CD14-positive monocyte (primary cell): Measurements from ENCODE around the gene GFM1. TPM values are rescaled to one million over a fixed set of nuclear protein-coding genes. Genes with fewer than 3 reads are reported as not detected.

ENCODE experiments used
- DNase-seq, 3 donors: peaks; one replicate each; pipeline ENCODE4 v3.0.0-alpha.2; 2011 to 2022
- H2AFZ ChIP-seq: 2 replicates; pipeline ENCODE4 v1.6.0; 2012; ENCODE audit warnings: mild to moderate bottlenecking, low read depth, low read length, inconsistent platforms; ENCODE audit not compliant: insufficient read depth, poor library complexity, severe bottlenecking
- H3K27ac ChIP-seq, 2 donors: 1 replicate in 1 of 2; 2 replicates in 1 of 2; pipeline ENCODE4 v1.5.1; 2012 to 2013; ENCODE audit warnings: low read length in 2 of 2, control low read depth in 1 of 2, inconsistent platforms in 1 of 2, low read depth in 1 of 2, mild to moderate bottlenecking in 1 of 2
- H3K27me3 ChIP-seq, 2 donors: one replicate each; pipeline versions ENCODE4 v1.6.0 to v1.6.1; 2011 to 2013; ENCODE audit warnings: low read length in 2 of 2; ENCODE audit not compliant: control insufficient read depth in 2 of 2, insufficient read depth in 2 of 2
- H3K36me3 ChIP-seq, 2 donors: replicated peaks in 1 of 2; 1 replicate in 1 of 2; 2 replicates in 1 of 2; pipeline versions ENCODE4 v1.5.1 to v1.6.1; 2012 to 2013; ENCODE audit warnings: low read length in 2 of 2, control low read depth in 1 of 2, inconsistent platforms in 1 of 2, mild to moderate bottlenecking in 1 of 2; ENCODE audit not compliant: insufficient read depth in 2 of 2, control insufficient read depth in 1 of 2
- H3K4me1 ChIP-seq, 2 donors: 1 replicate in 1 of 2; 2 replicates in 1 of 2; pipeline versions ENCODE4 v1.5.1 to v1.6.1; 2012 to 2013; ENCODE audit warnings: low read length in 2 of 2, control low read depth in 1 of 2, inconsistent platforms in 1 of 2, mild to moderate bottlenecking in 1 of 2, moderate library complexity in 1 of 2; ENCODE audit not compliant: insufficient read depth in 2 of 2, control insufficient read depth in 1 of 2
- H3K4me2 ChIP-seq: replicated peaks from 2 replicates; pipeline ENCODE3; 2012; ENCODE audit warnings: low read length, moderate library complexity, mild to moderate bottlenecking; ENCODE audit not compliant: poor library complexity, severe bottlenecking; ENCODE audit errors: extremely low read depth
- H3K4me3 ChIP-seq, 3 experiments: fragments of 200-600 bp in 1 of 3; sonication (generic) in 1 of 3; replicated peaks in 1 of 3; 1 replicate in 2 of 3; 2 replicates in 1 of 3; pipeline ENCODE4 v1.5.1; 2011 to 2013; ENCODE audit warnings: low read length in 3 of 3, mild to moderate bottlenecking in 3 of 3, control low read depth in 2 of 3, low read depth in 2 of 3, inconsistent platforms in 1 of 3, moderate library complexity in 1 of 3
- H3K79me2 ChIP-seq: 2 replicates; pipeline ENCODE4 v1.6.0; 2012; ENCODE audit warnings: mild to moderate bottlenecking, control low read depth, inconsistent platforms, low read length, moderate library complexity; ENCODE audit not compliant: insufficient read depth
- H3K9ac ChIP-seq: 2 replicates; pipeline ENCODE4 v1.6.0; 2017; ENCODE audit warnings: low read length, mild to moderate bottlenecking; ENCODE audit not compliant: insufficient read depth, poor library complexity, severe bottlenecking
- H3K9me3 ChIP-seq, 2 donors: replicated peaks in 1 of 2; 1 replicate in 1 of 2; 2 replicates in 1 of 2; pipeline versions ENCODE4 v1.5.1 to v1.6.1; 2012 to 2013; ENCODE audit warnings: low read length in 2 of 2, control low read depth in 1 of 2; ENCODE audit not compliant: control insufficient read depth in 1 of 2, insufficient read depth in 1 of 2
- H4K20me1 ChIP-seq: 2 replicates; pipeline ENCODE4 v1.6.0; 2012; ENCODE audit warnings: mild to moderate bottlenecking, low read length, control low read depth, moderate library complexity; ENCODE audit not compliant: insufficient read depth
- H3K27ac Mint-ChIP-seq, 7 donors: one replicate each; pipeline ENCODE4 v1.8.0; 2020; ENCODE audit warnings: mild to moderate bottlenecking in 7 of 7, mixed read lengths in 7 of 7, moderate library complexity in 6 of 7, inconsistent platforms in 2 of 7
- H3K27me3 Mint-ChIP-seq, 3 donors: one replicate each; pipeline ENCODE4 v1.8.0; 2021 to 2022; ENCODE audit warnings: low read depth in 3 of 3, mild to moderate bottlenecking in 3 of 3, mixed read lengths in 3 of 3, moderate library complexity in 3 of 3, inconsistent platforms in 1 of 3
- H3K36me3 Mint-ChIP-seq, 2 donors: one replicate each; pipeline ENCODE4 v1.8.0; 2020; ENCODE audit warnings: mixed read lengths in 2 of 2, inconsistent platforms in 1 of 2, mild to moderate bottlenecking in 1 of 2
- H3K4me1 Mint-ChIP-seq: one replicate; pipeline ENCODE4 v1.8.0; 2020; ENCODE audit warnings: mild to moderate bottlenecking, mixed read lengths
- H3K4me3 Mint-ChIP-seq, 2 donors: one replicate each; pipeline ENCODE4 v1.8.0; 2020; ENCODE audit warnings: mild to moderate bottlenecking in 2 of 2, mixed read lengths in 2 of 2, moderate library complexity in 1 of 2
- H3K9me3 Mint-ChIP-seq, 7 donors: one replicate each; pipeline ENCODE4 v1.8.0; 2020 to 2022; ENCODE audit warnings: mixed read lengths in 7 of 7, mild to moderate bottlenecking in 6 of 7, moderate library complexity in 6 of 7, inconsistent platforms in 2 of 7
- WGBS: methylation state at CpG from one replicate; pipeline ENCODE4 v1.1.5; 2013; ENCODE audit warnings: missing lambda C conversion rate; ENCODE audit not compliant: insufficient coverage; 5-methylcytosine and 5-hydroxymethylcytosine counted together
- intact Hi-C, 2 donors: fragments of 100-400 bp; cut with micrococcal nuclease; formaldehyde crosslinking; loops; one replicate each; pipeline versions ENCODE4 v1.15.0 to v1.15.1; 2023
- polyA minus RNA-seq: library from RNA; depleted of rRNA, polyadenylated mRNA; stranded (reverse); fragments of >200 nt; gene quantifications from 2 replicates; pipeline ENCODE4 v1.2.3, GENCODE V29; 2012
- polyA plus RNA-seq, 3 donors: library from polyadenylated mRNA; depleted of rRNA in 1 of 3; unstranded in 2 of 3; stranded (reverse) in 1 of 3; fragments of 300-500 nt in 2 of 3; fragments of >200 nt in 1 of 3; fragmentation: Illumina TruSeq in 2 of 3; gene quantifications; 1 replicate in 2 of 3; 2 replicates in 1 of 3; pipeline ENCODE4 v1.2.3, GENCODE V29; 2012 to 2021
- total RNA-seq, 12 experiments: library from RNA in 1 of 12; stranded (reverse) in 1 of 12; fragments of 120-200 nt in 1 of 12; gene quantifications; one replicate each; pipeline ENCODE4 v1.2.4 and lab custom pipeline; 2013 to 2026; ENCODE audit warnings: mixed read lengths in 6 of 12, inconsistent platforms in 1 of 12
- TF ChIP-seq, protein P1 (sequence below): fragments of 200-600 bp; IDR thresholded peaks from one replicate; pipeline ENCODE4 v1.8.0; 2022; ENCODE audit warnings: antibody characterized with exemption, mild to moderate bottlenecking

GFM1 gene
- total RNA-seq (2013) = 37.6 TPM
- polyA plus RNA-seq (10 to 100 TPM; 11.2 to 21.3 (median 18.5) TPM), polyA minus RNA-seq (9.4 and 12.6 TPM in 2 replicates), total RNA-seq (lab: John Stamatoyannopoulos, UW) (16.4 to 49.8 (median 32.9) reads per million in 11 experiments)

DNA sequence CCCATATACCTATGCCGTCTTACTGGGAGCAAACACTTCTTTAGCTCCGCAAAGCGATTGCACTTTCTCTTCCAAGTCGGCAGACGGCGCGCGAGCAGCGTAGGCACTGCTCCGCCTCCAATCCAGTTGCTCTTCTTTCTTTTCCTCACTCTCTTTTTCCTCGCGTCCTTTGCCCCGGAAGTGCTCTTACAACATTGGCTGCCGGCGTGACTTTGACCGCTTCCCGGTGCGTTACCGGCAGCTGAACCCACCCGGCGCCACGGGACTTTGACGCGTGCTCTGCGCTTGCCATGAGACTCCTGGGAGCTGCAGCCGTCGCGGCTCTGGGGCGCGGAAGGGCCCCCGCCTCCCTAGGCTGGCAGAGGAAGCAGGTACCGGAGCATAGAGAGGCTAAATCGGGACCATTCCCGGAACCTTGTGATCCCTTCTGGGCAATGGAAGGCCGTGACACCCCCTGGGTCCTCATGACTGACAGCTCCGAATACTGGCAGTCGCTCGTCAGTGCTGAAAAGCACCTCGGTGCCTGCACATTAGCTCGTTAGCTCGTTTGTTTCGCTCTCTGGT, at the start of gene GFM1:
Gene GFM1, plus strand, starts transcription at position 183 of the 564 bp plus-strand sequence. Its CDS starts 108 bp downstream, at position 291.
- peaks cover 15% of the 10 kb centered on the region for H3K4me1 Mint-ChIP-seq

DNA sequence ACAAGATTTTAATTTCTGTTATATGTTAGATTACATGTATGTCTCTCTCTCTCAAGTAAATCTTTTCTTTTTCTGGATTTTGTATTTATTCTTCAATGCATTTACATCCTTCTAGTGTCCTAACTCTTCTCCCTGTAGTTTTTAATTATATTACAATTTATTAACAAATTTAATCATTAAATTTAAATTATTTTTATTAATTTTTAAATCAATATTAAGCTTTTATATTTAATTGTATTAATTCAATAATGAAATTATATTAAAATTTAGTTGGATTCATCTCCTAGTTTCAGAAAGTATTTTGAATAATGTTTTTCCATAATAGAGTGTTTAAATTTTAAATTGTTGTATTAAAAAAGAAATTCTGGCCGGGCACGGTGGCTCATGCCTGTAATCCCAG, 43.5 kb upstream of the GFM1 start:
- H3K27ac ChIP-seq = no peak overlapping the region
- intact Hi-C loops = no loop called here
- Mint-ChIP-seq H3K36me3 (no peaks in the 10 kb centered on the region), H3K4me1 (no peaks in the 10 kb centered on the region), H3K4me3 (no peak overlapping the region), H3K27me3 (peaks cover 0 to 3% (median 1%) of the 10 kb centered on the region in 3 donors), H3K9me3 (peaks cover 0 to 4% (median 0%) of the 10 kb centered on the region in 7 donors), H3K27ac (no peak overlapping the region)
- H3K79me2 ChIP-seq = no peaks in the 10 kb centered on the region
- WGBS = no CpG with 5 or more reads among the region's 2 CpGs
- no peaks in the 10 kb centered on the region for H3K27me3 ChIP-seq
- H3K9me3 ChIP-seq = no peaks in the 10 kb centered on the region
- H2AFZ ChIP-seq = no peak overlapping the region
- no peaks in the 10 kb centered on the region for H3K36me3 ChIP-seq
- TF ChIP-seq, protein P1, sequence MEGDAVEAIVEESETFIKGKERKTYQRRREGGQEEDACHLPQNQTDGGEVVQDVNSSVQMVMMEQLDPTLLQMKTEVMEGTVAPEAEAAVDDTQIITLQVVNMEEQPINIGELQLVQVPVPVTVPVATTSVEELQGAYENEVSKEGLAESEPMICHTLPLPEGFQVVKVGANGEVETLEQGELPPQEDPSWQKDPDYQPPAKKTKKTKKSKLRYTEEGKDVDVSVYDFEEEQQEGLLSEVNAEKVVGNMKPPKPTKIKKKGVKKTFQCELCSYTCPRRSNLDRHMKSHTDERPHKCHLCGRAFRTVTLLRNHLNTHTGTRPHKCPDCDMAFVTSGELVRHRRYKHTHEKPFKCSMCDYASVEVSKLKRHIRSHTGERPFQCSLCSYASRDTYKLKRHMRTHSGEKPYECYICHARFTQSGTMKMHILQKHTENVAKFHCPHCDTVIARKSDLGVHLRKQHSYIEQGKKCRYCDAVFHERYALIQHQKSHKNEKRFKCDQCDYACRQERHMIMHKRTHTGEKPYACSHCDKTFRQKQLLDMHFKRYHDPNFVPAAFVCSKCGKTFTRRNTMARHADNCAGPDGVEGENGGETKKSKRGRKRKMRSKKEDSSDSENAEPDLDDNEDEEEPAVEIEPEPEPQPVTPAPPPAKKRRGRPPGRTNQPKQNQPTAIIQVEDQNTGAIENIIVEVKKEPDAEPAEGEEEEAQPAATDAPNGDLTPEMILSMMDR = no peak
- H4K20me1 ChIP-seq = no peaks in the 10 kb centered on the region
- no peak overlapping the region for H3K4me3 ChIP-seq
- DNase-seq = no peak
- no peak overlapping the region for H3K4me2 ChIP-seq
- no peaks in the 10 kb centered on the region for H3K4me1 ChIP-seq
- H3K9ac ChIP-seq = no peak overlapping the region

More for the DNA sequence above, at the start of gene GFM1:
- H3K27ac Mint-ChIP-seq = peak within 1 kb of the TSS; percentile 91 to 98 (median 95)
- Histone ChIP-seq H3K4me2 (peak within 1 kb of the TSS; percentile 93), H3K9ac (peak within 1 kb of the TSS; percentile 85), H3K4me3 (peak within 1 kb of the TSS; percentile 71 to 94 (median 88)), H3K9me3 (no peaks in the 10 kb centered on the region), H3K36me3 (peaks cover 25 to 33% of the 10 kb centered on the region in 2 donors), H3K27ac (peak within 1 kb of the TSS; percentile 85 to 93), H2AFZ (peak within 1 kb of the TSS; percentile 91), H3K79me2 (peaks cover 24% of the 10 kb centered on the region), H4K20me1 (no peaks in the 10 kb centered on the region), H3K27me3 (no peaks in the 10 kb centered on the region), H3K4me1 (peaks cover 8 to 9% of the 10 kb centered on the region in 2 donors)
- H3K36me3 Mint-ChIP-seq = peaks cover 30% of the 10 kb centered on the region in 2 donors
- under 1% methylated on average over 38 of the region's 42 CpGs for WGBS
- DNase-seq = peak; percentile 90 to 95 (median 90)
- intact Hi-C loops = loop anchor here in 1 of 2 donors (5.0 kb wide), 1 partner anchor 148 kb away; no protein-coding TSS in a partner anchor
- TF ChIP-seq, protein P1 = peak; percentile 95
- H3K27me3 Mint-ChIP-seq = peaks cover 0 to 4% (median 0%) of the 10 kb centered on the region in 3 donors
- peaks cover 0 to 4% (median 0%) of the 10 kb centered on the region in 7 donors for H3K9me3 Mint-ChIP-seq
- H3K4me3 Mint-ChIP-seq = peak within 1 kb of the TSS; percentile 92 to 99
